Right lobe of liver (tissue), 4 donors: ENCODE data around the gene NELFB.

Source experiments
- POLR2A ChIP-seq: fragments of 450-650 bp; IDR thresholded peaks from one replicate; pipeline ENCODE4 v1.6.1; 2017; ENCODE audit warnings: antibody characterized with exemption, mild to moderate bottlenecking
- TF ChIP-seq, protein P1 (sequence below), 4 donors: fragments of 200-600 bp in 3 of 4; fragments of 450-650 bp in 1 of 4; IDR thresholded peaks; one replicate each; pipeline versions ENCODE4 v1.5.1 to v1.8.0; 2016 to 2022; ENCODE audit warnings: antibody characterized with exemption in 4 of 4, mild to moderate bottlenecking in 2 of 4
- donor health status: DM: no; HTN: no; CAD: no.
- donor health status: DM: no; HTN: no; CAD: no.
- donor health status: DM: no; HTN: yes; CAD: no.

GRCh38 chr9:137268538-137269201 is 13.5 kb downstream of the NELFB start:
- TF ChIP-seq, protein P1, sequence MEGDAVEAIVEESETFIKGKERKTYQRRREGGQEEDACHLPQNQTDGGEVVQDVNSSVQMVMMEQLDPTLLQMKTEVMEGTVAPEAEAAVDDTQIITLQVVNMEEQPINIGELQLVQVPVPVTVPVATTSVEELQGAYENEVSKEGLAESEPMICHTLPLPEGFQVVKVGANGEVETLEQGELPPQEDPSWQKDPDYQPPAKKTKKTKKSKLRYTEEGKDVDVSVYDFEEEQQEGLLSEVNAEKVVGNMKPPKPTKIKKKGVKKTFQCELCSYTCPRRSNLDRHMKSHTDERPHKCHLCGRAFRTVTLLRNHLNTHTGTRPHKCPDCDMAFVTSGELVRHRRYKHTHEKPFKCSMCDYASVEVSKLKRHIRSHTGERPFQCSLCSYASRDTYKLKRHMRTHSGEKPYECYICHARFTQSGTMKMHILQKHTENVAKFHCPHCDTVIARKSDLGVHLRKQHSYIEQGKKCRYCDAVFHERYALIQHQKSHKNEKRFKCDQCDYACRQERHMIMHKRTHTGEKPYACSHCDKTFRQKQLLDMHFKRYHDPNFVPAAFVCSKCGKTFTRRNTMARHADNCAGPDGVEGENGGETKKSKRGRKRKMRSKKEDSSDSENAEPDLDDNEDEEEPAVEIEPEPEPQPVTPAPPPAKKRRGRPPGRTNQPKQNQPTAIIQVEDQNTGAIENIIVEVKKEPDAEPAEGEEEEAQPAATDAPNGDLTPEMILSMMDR (IDR thresholded peaks at IDR 0.05), result no peak
- no peak for TF ChIP-seq POLR2A
